Suprapubic skin (tissue), 4 donors: ENCODE results near the gene CNTN2. TPM values are rescaled to one million over a fixed set of nuclear protein-coding genes. Genes with fewer than 3 reads are reported as not detected.

ENCODE experiments used
- DNase-seq, 2 donors: peaks; one replicate each; pipeline ENCODE4 v3.0.0-alpha.2; 2019; ENCODE audit warnings: low spot score in 2 of 2
- H3K27ac ChIP-seq: fragments of 200-600 bp; sonication (generic); one replicate; pipeline ENCODE4 v1.5.1; 2019
- H3K27me3 ChIP-seq: fragments of 200-600 bp; sonication (generic); one replicate; pipeline ENCODE4 v1.5.1; 2019
- H3K36me3 ChIP-seq: fragments of 200-600 bp; sonication (generic); one replicate; pipeline ENCODE4 v1.5.1; 2019
- H3K4me1 ChIP-seq: fragments of 200-600 bp; sonication (generic); one replicate; pipeline ENCODE4 v1.5.1; 2019
- H3K4me3 ChIP-seq: fragments of 200-600 bp; sonication (generic); one replicate; pipeline ENCODE4 v1.5.1; 2019; ENCODE audit warnings: mild to moderate bottlenecking
- H3K9me3 ChIP-seq: fragments of 200-600 bp; sonication (generic); one replicate; pipeline ENCODE4 v1.5.1; 2019
- CTCF ChIP-seq, 2 donors: fragments of 200-600 bp in 1 of 2; fragments of 450-650 bp in 1 of 2; sonication (generic) in 1 of 2; IDR thresholded peaks; one replicate each; pipeline ENCODE4 v1.5.1; 2016 to 2019; ENCODE audit warnings: antibody characterized with exemption in 2 of 2, mild to moderate bottlenecking in 1 of 2, moderate library complexity in 1 of 2
- EP300 ChIP-seq: sonication (generic); formaldehyde crosslinking; IDR thresholded peaks from one replicate; pipeline ENCODE4 v1.6.1; 2017; ENCODE audit warnings: antibody characterized with exemption
- POLR2A ChIP-seq, 2 donors: fragments of 450-650 bp; IDR thresholded peaks; one replicate each; pipeline ENCODE4 v1.6.1; 2017; ENCODE audit warnings: antibody characterized with exemption in 2 of 2, mild to moderate bottlenecking in 2 of 2, moderate library complexity in 2 of 2
- POLR2AphosphoS5 ChIP-seq, 3 donors: sonication (generic); formaldehyde crosslinking; IDR thresholded peaks; one replicate each; pipeline ENCODE4 v1.6.1; 2017; ENCODE audit warnings: antibody characterized with exemption in 3 of 3
- WGBS: methylation state at CpG from one replicate; pipeline ENCODE4 v1.1.5; 2018; 5-methylcytosine and 5-hydroxymethylcytosine counted together
- total RNA-seq, 4 donors: library from RNA; depleted of rRNA; stranded (reverse); fragments of >200 nt; gene quantifications; one replicate each; pipeline ENCODE4 v1.1.0, GENCODE V29; 2016

CNTN2 gene
- total RNA-seq, 4 donors from 2014 or later = 0.68 to 13.3 (median 1.7) TPM

- no peak for TF ChIP-seq EP300
- no peak for TF ChIP-seq CTCF (IDR thresholded peaks at IDR 0.05)
- TF ChIP-seq POLR2AphosphoS5 (IDR thresholded peaks at IDR 0.05) = no peak
- no peak for TF ChIP-seq POLR2A (IDR thresholded peaks at IDR 0.05)
- H3K27ac ChIP-seq = no peak overlapping the region
- no peaks in the 10 kb centered on the region for H3K27me3 ChIP-seq
- H3K9me3 ChIP-seq = no peaks in the 10 kb centered on the region
- no peak overlapping the region for H3K4me3 ChIP-seq
- WGBS = 84% methylated on average over 12 of the region's 19 CpGs
- H3K36me3 ChIP-seq = no peaks in the 10 kb centered on the region
- DNase-seq = no peak
- peaks cover 3% of the 10 kb centered on the region for H3K4me1 ChIP-seq
These were observed 15.0 kb downstream of the CNTN2 start for GRCh38 chr1:205057808-205058575.

DNA sequence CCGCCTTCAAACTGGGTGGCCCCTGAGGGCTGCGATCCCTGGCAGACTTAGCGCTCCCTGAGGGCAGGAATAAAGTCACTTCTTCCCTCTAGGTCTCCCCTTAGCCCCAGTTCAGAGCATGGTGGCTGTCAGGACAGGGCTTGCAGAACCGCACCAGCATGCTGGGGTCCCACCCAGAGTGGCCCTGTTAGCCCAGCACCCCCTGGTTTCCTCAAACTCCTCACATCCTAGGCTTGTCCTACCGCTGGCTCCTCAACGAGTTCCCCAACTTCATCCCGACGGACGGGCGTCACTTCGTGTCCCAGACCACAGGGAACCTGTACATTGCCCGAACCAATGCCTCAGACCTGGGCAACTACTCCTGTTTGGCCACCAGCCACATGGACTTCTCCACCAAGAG, 15.8 kb downstream of the CNTN2 start:
- H3K27ac ChIP-seq = no peak overlapping the region
- TF ChIP-seq EP300 = no peak
- no peak for TF ChIP-seq CTCF (IDR thresholded peaks at IDR 0.05)
- no peak for TF ChIP-seq POLR2AphosphoS5 (IDR thresholded peaks at IDR 0.05)
- no peaks in the 10 kb centered on the region for H3K27me3 ChIP-seq
- 94% methylated on average over 12 of the region's 12 CpGs for WGBS
- H3K4me1 ChIP-seq = peaks cover 3% of the 10 kb centered on the region
- DNase-seq = no peak
- H3K9me3 ChIP-seq = no peaks in the 10 kb centered on the region
- no peak overlapping the region for H3K4me3 ChIP-seq
- no peaks in the 10 kb centered on the region for H3K36me3 ChIP-seq

DNA sequence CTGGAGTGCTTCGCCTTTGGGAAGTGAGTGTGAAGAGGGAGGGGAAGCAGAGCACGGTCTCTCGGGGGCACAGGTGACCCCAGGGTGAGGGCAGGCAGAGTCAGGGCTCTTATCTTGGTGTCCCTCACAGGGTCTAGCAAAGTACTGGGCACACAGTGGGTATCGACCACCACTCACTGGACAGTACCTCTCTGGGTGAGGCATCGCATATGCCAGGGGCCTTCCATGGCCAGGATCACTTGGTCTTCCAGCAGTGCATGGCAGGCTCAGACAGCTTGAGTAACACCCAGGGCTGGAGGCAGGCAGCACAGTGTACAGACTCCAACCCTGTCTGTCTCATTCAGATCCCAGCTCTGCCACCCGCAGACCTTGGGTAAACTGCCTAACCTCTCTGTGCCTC, 16.6 kb downstream of the CNTN2 start:
- H3K4me3 ChIP-seq = no peak overlapping the region
- no peaks in the 10 kb centered on the region for H3K36me3 ChIP-seq
- H3K27me3 ChIP-seq = no peaks in the 10 kb centered on the region
- no peak for TF ChIP-seq POLR2AphosphoS5 (IDR thresholded peaks at IDR 0.05)
- TF ChIP-seq EP300 = no peak
- no peak for TF ChIP-seq CTCF (IDR thresholded peaks at IDR 0.05)
- TF ChIP-seq POLR2A (IDR thresholded peaks at IDR 0.05) = no peak
- peaks cover 3% of the 10 kb centered on the region for H3K4me1 ChIP-seq
- 93% methylated on average over 4 of the region's 6 CpGs for WGBS
- no peak for DNase-seq
- H3K9me3 ChIP-seq = no peaks in the 10 kb centered on the region
- H3K27ac ChIP-seq = no peak overlapping the region

- Histone ChIP-seq H3K27me3 (no peaks in the 10 kb centered on the region), H3K4me1 (peaks cover 3% of the 10 kb centered on the region), H3K9me3 (no peaks in the 10 kb centered on the region), H3K36me3 (no peaks in the 10 kb centered on the region), H3K27ac (no peak overlapping the region), H3K4me3 (no peak overlapping the region)
- DNase-seq = no peak
- 86% methylated on average over 8 of the region's 10 CpGs for WGBS
- TF ChIP-seq POLR2AphosphoS5 (IDR thresholded peaks at IDR 0.05) = no peak
- TF ChIP-seq EP300 = no peak
- no peak for TF ChIP-seq POLR2A (IDR thresholded peaks at IDR 0.05)
- no peak for TF ChIP-seq CTCF (IDR thresholded peaks at IDR 0.05)
These were observed 17.7 kb downstream of the CNTN2 start for GRCh38 chr1:205060746-205061145.

DNA sequence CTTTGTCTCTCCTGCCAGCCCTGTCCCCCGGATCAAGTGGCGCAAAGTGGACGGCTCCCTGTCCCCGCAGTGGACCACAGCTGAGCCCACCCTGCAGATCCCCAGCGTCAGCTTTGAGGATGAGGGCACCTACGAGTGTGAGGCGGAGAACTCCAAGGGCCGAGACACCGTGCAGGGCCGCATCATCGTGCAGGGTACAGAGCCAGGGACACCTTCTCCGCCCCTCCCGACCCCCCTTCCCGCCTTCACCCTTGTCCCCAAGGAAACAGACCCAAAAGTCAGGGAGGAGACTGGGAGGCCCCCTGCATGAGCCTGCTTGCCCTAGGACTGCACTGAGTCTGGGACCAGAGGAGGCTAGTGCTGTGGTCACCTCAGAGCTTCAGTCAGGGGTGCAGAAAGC, 18.2 kb downstream of the CNTN2 start:
- WGBS = 30% methylated on average over 2 of the region's 14 CpGs
- DNase-seq = no peak
- H3K27ac ChIP-seq = no peak overlapping the region

More for the DNA sequence above, 18.2 kb downstream of the CNTN2 start:
- Histone ChIP-seq H3K9me3 (no peaks in the 10 kb centered on the region), H3K4me1 (peaks cover 3% of the 10 kb centered on the region), H3K4me3 (no peak overlapping the region), H3K36me3 (no peaks in the 10 kb centered on the region), H3K27me3 (no peaks in the 10 kb centered on the region)
- TF ChIP-seq CTCF (IDR thresholded peaks at IDR 0.05) (no peak), POLR2A (IDR thresholded peaks at IDR 0.05) (no peak), POLR2AphosphoS5 (IDR thresholded peaks at IDR 0.05) (no peak), EP300 (no peak)
